OCI-LY7 (cell line): ENCODE data around the gene PRDM10. TPM values are rescaled to one million over a fixed set of nuclear protein-coding genes. Genes with fewer than 3 reads are reported as not detected.
A peak's percentile ranks its signal among the peaks of the same experiment; 100 is the strongest.

Experiments
- BruUV-seq: library from RNA; stranded (reverse); fragments of 400-500 nt; replicated peaks from 2 replicates; lab custom pipeline; 2021; lab: Mats Ljungman, UMichigan
- CTCF ChIA-PET: fragments of 300-600 bp; sonication (Branson Sonifier 250); formaldehyde crosslinking; loops from one replicate; lab custom pipeline; 2022; ENCODE audit warnings: antibody characterized with exemption; ENCODE audit not compliant: unreplicated experiment; lab: Charles Lee
- POLR2A ChIA-PET: fragments of 300-600 bp; sonication (Branson Sonifier 250); formaldehyde crosslinking; loops from one replicate; lab custom pipeline; 2022; ENCODE audit warnings: antibody characterized with exemption; lab: Charles Lee
- DNase-seq: peaks from one replicate; pipeline ENCODE4 v3.0.0-alpha.2; 2015; ENCODE audit warnings: low spot score
- H2AFZ ChIP-seq: fragments of 200-600 bp; sonication (generic), shearing (Covaris generic); 2 replicates; pipeline ENCODE4 v1.6.1; 2014; ENCODE audit warnings: mild to moderate bottlenecking, antibody characterized with exemption, low read length, moderate library complexity
- H3K27ac ChIP-seq: fragments of 200-600 bp; sonication (generic); 2 replicates; pipeline ENCODE4 v1.5.1; 2014; ENCODE audit warnings: mixed run types, low read depth, mild to moderate bottlenecking, moderate library complexity, low read length, inconsistent platforms; ENCODE audit not compliant: poor library complexity, severe bottlenecking
- H3K36me3 ChIP-seq: fragments of 200-600 bp; sonication (generic); 2 replicates; pipeline ENCODE4 v1.6.1; 2014; ENCODE audit warnings: mild to moderate bottlenecking, antibody characterized with exemption, low read length, moderate library complexity, mixed read lengths; ENCODE audit not compliant: insufficient read depth
- H3K4me1 ChIP-seq: fragments of 200-600 bp; sonication (generic); 2 replicates; pipeline ENCODE4 v1.5.1; 2014; ENCODE audit warnings: mild to moderate bottlenecking, low read length; ENCODE audit not compliant: insufficient read depth, poor library complexity, severe bottlenecking
- H3K4me2 ChIP-seq: fragments of 200-600 bp; sonication (generic); 2 replicates; pipeline ENCODE4 v1.6.1; 2014; ENCODE audit warnings: mild to moderate bottlenecking, low read length
- H3K4me3 ChIP-seq: fragments of 200-600 bp; sonication (generic); 2 replicates; pipeline ENCODE4 v1.5.1; 2014; ENCODE audit warnings: mild to moderate bottlenecking, low read depth, low read length; ENCODE audit not compliant: poor library complexity, severe bottlenecking
- H3K79me2 ChIP-seq: fragments of 200-600 bp; sonication (generic); 2 replicates; pipeline ENCODE4 v1.6.1; 2016; ENCODE audit warnings: low read depth, mild to moderate bottlenecking, low read length, moderate library complexity, mixed read lengths; ENCODE audit not compliant: insufficient read depth
- H3K9me2 ChIP-seq: fragments of 200-600 bp; sonication (generic); 2 replicates; pipeline ENCODE4 v1.6.1; 2016; ENCODE audit warnings: mild to moderate bottlenecking, low read length, mixed read lengths; ENCODE audit not compliant: insufficient read depth
- H3K9me3 ChIP-seq: fragments of 200-600 bp; sonication (generic); 2 replicates; pipeline ENCODE4 v1.6.1; 2014; ENCODE audit warnings: mild to moderate bottlenecking, mixed run types, low read length, mixed read lengths
- H4K20me1 ChIP-seq: fragments of 200-600 bp; sonication (generic); 2 replicates; pipeline ENCODE4 v1.6.1; 2014; ENCODE audit warnings: mild to moderate bottlenecking, antibody characterized with exemption, low read length, moderate library complexity, mixed read lengths; ENCODE audit not compliant: insufficient read depth
- EZH2phosphoT487 ChIP-seq: fragments of 200-600 bp; sonication (generic); IDR thresholded peaks from 2 replicates; pipeline ENCODE4 v1.6.1; 2018; ENCODE audit warnings: low read depth, borderline replicate concordance, mild to moderate bottlenecking, mixed run types, antibody characterized with exemption, low read length, moderate library complexity, mixed read lengths
- intact Hi-C: fragments of 100-400 bp; cut with micrococcal nuclease; formaldehyde crosslinking; loops from one replicate; pipeline ENCODE4 v1.10.0; 2022; ENCODE audit not compliant: unreplicated experiment
- total RNA-seq, 2 experiments: library from RNA; depleted of rRNA in 1 of 2; stranded (reverse); fragments of >200 nt in 1 of 2; shearing (Covaris generic) in 1 of 2; gene quantifications; 2 replicates each; pipeline ENCODE4 v1.2.3, GENCODE V29; 2014 to 2022
- TF ChIP-seq, protein P1 (sequence below): fragments of 200-600 bp; sonication (generic); conservative IDR thresholded peaks from 2 replicates; pipeline ENCODE4 v1.5.1; 2014; ENCODE audit warnings: mild to moderate bottlenecking, antibody characterized with exemption, low read length, moderate library complexity, mixed read lengths

Gene PRDM10
- total RNA-seq, 2 experiments from 2014 or later: 29.8 to 60.6 TPM

DNA sequence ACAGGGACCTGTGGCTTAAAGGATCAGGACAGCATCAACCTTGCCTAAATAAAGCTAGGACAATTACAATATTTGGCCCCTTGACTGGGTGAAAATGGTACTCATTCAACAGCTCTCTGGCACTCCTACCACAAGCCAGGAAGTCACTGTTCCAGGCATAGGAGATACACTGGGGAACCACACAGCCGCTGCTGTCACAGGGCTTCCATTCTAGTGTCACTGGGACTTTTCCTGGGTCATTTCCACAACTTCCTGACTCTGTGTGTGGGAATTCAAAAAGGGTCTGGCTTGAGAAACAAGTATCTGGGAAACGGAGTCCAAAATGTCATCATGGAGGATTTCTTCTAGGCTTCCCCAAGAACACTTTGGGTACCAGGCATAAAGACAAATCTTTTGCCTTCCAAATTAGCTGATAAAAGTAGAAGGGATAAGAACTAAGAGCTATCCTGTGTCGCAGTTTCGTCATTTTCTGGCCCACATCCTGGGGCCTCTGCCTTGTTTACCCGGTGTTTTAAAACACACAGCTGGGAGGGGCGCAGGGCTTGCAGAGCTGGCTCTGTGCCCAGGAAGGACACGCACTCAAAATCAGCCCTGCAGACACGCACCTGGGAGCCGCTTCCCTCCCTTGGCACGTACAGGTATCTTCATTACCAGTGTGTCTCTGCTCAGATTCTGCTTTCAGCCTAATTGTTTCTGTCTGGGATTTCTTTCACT lies 149.0 kb downstream of the PRDM10 start:
- no peaks in the 10 kb centered on the region for H3K79me2 ChIP-seq
- peaks cover 6% of the 10 kb centered on the region; the same call in 1 of the 2 replicates for H3K36me3 ChIP-seq
- H3K9me2 ChIP-seq: no peaks in the 10 kb centered on the region
- TF ChIP-seq, protein P1, sequence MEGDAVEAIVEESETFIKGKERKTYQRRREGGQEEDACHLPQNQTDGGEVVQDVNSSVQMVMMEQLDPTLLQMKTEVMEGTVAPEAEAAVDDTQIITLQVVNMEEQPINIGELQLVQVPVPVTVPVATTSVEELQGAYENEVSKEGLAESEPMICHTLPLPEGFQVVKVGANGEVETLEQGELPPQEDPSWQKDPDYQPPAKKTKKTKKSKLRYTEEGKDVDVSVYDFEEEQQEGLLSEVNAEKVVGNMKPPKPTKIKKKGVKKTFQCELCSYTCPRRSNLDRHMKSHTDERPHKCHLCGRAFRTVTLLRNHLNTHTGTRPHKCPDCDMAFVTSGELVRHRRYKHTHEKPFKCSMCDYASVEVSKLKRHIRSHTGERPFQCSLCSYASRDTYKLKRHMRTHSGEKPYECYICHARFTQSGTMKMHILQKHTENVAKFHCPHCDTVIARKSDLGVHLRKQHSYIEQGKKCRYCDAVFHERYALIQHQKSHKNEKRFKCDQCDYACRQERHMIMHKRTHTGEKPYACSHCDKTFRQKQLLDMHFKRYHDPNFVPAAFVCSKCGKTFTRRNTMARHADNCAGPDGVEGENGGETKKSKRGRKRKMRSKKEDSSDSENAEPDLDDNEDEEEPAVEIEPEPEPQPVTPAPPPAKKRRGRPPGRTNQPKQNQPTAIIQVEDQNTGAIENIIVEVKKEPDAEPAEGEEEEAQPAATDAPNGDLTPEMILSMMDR: no peak
- TF ChIP-seq EZH2phosphoT487: no peak
- H3K4me1 ChIP-seq: peaks cover 10% of the 10 kb centered on the region
- CTCF ChIA-PET: interaction anchor here (1.1 kb wide), 1 partner anchor 359 kb away, joined by 3 read pairs; no protein-coding TSS in a partner anchor
- H3K9me3 ChIP-seq: no peaks in the 10 kb centered on the region
- no peak overlapping the region for H3K27ac ChIP-seq
- BruUV-seq: no TSS peak
- H2AFZ ChIP-seq: 0 out of 2 replicates have a peak overlapping the region, but pooled peaks have one; percentile 16
- H4K20me1 ChIP-seq: no peaks in the 10 kb centered on the region
- peak; percentile 52 for DNase-seq
- peak overlapping the region; percentile 10; the same call in 1 of the 2 replicates for H3K4me2 ChIP-seq
- POLR2A ChIA-PET: interaction anchor here (0.5 kb wide), 1 partner anchor 178 kb away, joined by 5 read pairs; no protein-coding TSS in a partner anchor
- intact Hi-C loops: no loop called here
- H3K4me3 ChIP-seq: no peak overlapping the region

DNA sequence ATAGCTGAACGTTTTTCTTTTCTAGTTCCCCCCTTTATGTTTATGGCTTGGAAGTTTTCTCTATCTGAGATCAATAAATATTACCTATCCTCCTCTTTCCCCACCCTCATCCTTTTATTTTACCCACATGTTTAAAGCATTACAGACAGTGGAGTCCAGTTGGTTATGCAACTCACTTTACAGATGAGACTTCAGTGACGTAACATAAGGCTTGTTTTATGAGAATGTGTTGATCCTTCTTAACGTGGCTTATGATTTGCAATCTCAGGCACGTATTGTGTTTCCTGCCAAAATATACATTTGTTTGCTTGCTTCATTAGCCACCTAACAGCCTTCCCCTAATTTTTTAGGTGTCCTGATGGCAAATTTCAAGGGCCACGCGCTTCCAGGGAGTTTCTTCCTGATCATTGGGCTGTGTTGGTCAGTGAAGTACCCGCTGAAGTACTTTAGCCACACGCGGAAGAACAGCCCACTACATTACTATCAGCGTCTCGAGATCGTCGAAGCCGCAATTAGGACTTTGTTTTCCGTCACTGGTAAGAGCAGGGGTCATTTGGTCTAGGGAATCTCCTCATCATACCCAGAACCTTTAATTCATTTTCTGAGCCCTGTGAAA lies 150.4 kb downstream of the PRDM10 start:
- Histone ChIP-seq H3K36me3 (no peaks in the 10 kb centered on the region), H3K9me3 (no peaks in the 10 kb centered on the region), H3K9me2 (no peaks in the 10 kb centered on the region), H3K4me2 (no peak overlapping the region), H3K4me1 (peaks cover 10% of the 10 kb centered on the region), H2AFZ (no peak overlapping the region), H3K4me3 (no peak overlapping the region), H3K27ac (no peak overlapping the region), H3K79me2 (no peaks in the 10 kb centered on the region), H4K20me1 (no peaks in the 10 kb centered on the region)
- intact Hi-C loops: no loop called here
- TF ChIP-seq, protein P1: no peak
- TF ChIP-seq EZH2phosphoT487: no peak
- BruUV-seq: no TSS peak
- ChIA-PET CTCF (no interaction called here), POLR2A (no interaction called here)
- no peak for DNase-seq

Other genes with a start within 250 kb of the PRDM10 start
- gene TMEM45B, start 187.0 kb downstream of the PRDM10 start, total RNA-seq (2014; rRNA removed; shearing (Covaris generic)): not detected in 2 replicates
- not detected in 2 replicates for gene TMEM45B, start 187.0 kb downstream of the PRDM10 start, total RNA-seq (2022)
- gene NFRKB, start 107.3 kb downstream of the PRDM10 start, total RNA-seq (2014; rRNA removed; shearing (Covaris generic)): 22.2 and 31.2 TPM in 2 replicates
- gene NFRKB, start 107.3 kb downstream of the PRDM10 start, total RNA-seq (2022): 35.5 and 36.3 TPM in 2 replicates
- 144 and 147 TPM in 2 replicates for gene APLP2, start 67.1 kb upstream of the PRDM10 start, total RNA-seq (2014; rRNA removed; shearing (Covaris generic))
- 279 and 284 TPM in 2 replicates for gene APLP2, start 67.1 kb upstream of the PRDM10 start, total RNA-seq (2022)
- gene ST14, start 156.9 kb upstream of the PRDM10 start, total RNA-seq (2014; rRNA removed; shearing (Covaris generic)): 110 and 135 TPM in 2 replicates
- 98.0 and 109 TPM in 2 replicates for gene ST14, start 156.9 kb upstream of the PRDM10 start, total RNA-seq (2022)